HCT116 (cell line): ENCODE results near the gene SLC22A4.

Experiments
- CTCF ChIP-seq, 3 experiments: fragments of 200-600 bp in 1 of 3; sonication (generic) in 1 of 3; IDR thresholded peaks in 2 of 3; conservative IDR thresholded peaks in 1 of 3; 2 replicates each; pipeline ENCODE4 v1.5.1; 2012 to 2017; ENCODE audit warnings: low read depth in 2 of 3, low read length in 2 of 3, antibody characterized with exemption in 1 of 3, borderline replicate concordance in 1 of 3, control low read depth in 1 of 3, mild to moderate bottlenecking in 1 of 3, mixed read lengths in 1 of 3, mixed run types in 1 of 3, moderate library complexity in 1 of 3; ENCODE audit not compliant: insufficient read depth in 1 of 3
- EGR1 ChIP-seq: IDR thresholded peaks from 2 replicates; pipeline ENCODE4 v1.6.1; 2012; ENCODE audit warnings: low read depth
- EZH2 ChIP-seq: fragments of 200-600 bp; sonication (generic); IDR thresholded peaks from 2 replicates; pipeline ENCODE4 v1.6.1; 2017; ENCODE audit warnings: antibody characterized with exemption, mixed run types
- EZH2phosphoT487 ChIP-seq: fragments of 200-600 bp; IDR thresholded peaks from 2 replicates; pipeline ENCODE4 v1.6.1; 2018; ENCODE audit warnings: antibody characterized with exemption, borderline replicate concordance
- JUND ChIP-seq: IDR thresholded peaks from 2 replicates; pipeline ENCODE4 v1.6.1; 2012
- POLR2A ChIP-seq: IDR thresholded peaks from 2 replicates; pipeline ENCODE4 v1.7.0; 2011; ENCODE audit warnings: borderline replicate concordance; ENCODE audit not compliant: insufficient read depth, insufficient read length; ENCODE audit errors: extremely low read depth
- POLR2AphosphoS5 ChIP-seq: IDR thresholded peaks from 2 replicates; pipeline ENCODE4 v1.6.1; 2011; ENCODE audit warnings: mild to moderate bottlenecking, low read depth, low read length, moderate library complexity
- SP1 ChIP-seq: IDR thresholded peaks from 2 replicates; pipeline ENCODE4 v1.6.1; 2012; ENCODE audit warnings: low read depth
- SRF ChIP-seq: IDR thresholded peaks from 2 replicates; pipeline ENCODE4 v1.6.1; 2012; ENCODE audit warnings: low read depth
- TCF7L2 ChIP-seq: IDR thresholded peaks from 2 replicates; pipeline ENCODE4 v1.7.0; 2011; ENCODE audit warnings: borderline replicate concordance, inconsistent platforms; ENCODE audit not compliant: insufficient read depth, insufficient read length; ENCODE audit errors: extremely low read depth
- YY1 ChIP-seq: IDR thresholded peaks from 2 replicates; pipeline ENCODE4 v1.6.1; 2011; ENCODE audit warnings: low read length, low read depth, moderate library complexity, mild to moderate bottlenecking; ENCODE audit not compliant: insufficient replicate concordance; ENCODE audit errors: extremely low read depth
- ZNF274 ChIP-seq: fragments of 200-500 bp; sonication (Bioruptor generic); IDR thresholded peaks from 2 replicates; pipeline ENCODE4 v1.6.1; 2014; ENCODE audit warnings: mild to moderate bottlenecking, low read depth, low read length, inconsistent platforms
- TF ChIP-seq, protein P1 (sequence below): IDR thresholded peaks from 2 replicates; pipeline ENCODE4 v1.6.1; 2012; ENCODE audit warnings: low read depth

GRCh38 chr5:132344775-132345514 lies 50.8 kb downstream of the SLC22A4 start:
- TF ChIP-seq EZH2: no peak
- no peak for TF ChIP-seq ZNF274
- no peak for TF ChIP-seq EGR1
- TF ChIP-seq POLR2AphosphoS5: no peak
- TF ChIP-seq CTCF (IDR thresholded peaks at IDR 0.05 in 2 of 3, conservative IDR thresholded peaks at IDR 0.05 in 1 of 3; ENCODE audit: borderline replicate concordance in 1 of 3, insufficient read depth in 1 of 3, low read depth in 2 of 3, low read length in 2 of 3): no peak
- TF ChIP-seq POLR2A: no peak
- TF ChIP-seq, protein P1, sequence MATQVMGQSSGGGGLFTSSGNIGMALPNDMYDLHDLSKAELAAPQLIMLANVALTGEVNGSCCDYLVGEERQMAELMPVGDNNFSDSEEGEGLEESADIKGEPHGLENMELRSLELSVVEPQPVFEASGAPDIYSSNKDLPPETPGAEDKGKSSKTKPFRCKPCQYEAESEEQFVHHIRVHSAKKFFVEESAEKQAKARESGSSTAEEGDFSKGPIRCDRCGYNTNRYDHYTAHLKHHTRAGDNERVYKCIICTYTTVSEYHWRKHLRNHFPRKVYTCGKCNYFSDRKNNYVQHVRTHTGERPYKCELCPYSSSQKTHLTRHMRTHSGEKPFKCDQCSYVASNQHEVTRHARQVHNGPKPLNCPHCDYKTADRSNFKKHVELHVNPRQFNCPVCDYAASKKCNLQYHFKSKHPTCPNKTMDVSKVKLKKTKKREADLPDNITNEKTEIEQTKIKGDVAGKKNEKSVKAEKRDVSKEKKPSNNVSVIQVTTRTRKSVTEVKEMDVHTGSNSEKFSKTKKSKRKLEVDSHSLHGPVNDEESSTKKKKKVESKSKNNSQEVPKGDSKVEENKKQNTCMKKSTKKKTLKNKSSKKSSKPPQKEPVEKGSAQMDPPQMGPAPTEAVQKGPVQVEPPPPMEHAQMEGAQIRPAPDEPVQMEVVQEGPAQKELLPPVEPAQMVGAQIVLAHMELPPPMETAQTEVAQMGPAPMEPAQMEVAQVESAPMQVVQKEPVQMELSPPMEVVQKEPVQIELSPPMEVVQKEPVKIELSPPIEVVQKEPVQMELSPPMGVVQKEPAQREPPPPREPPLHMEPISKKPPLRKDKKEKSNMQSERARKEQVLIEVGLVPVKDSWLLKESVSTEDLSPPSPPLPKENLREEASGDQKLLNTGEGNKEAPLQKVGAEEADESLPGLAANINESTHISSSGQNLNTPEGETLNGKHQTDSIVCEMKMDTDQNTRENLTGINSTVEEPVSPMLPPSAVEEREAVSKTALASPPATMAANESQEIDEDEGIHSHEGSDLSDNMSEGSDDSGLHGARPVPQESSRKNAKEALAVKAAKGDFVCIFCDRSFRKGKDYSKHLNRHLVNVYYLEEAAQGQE: no peak
- no peak for TF ChIP-seq YY1
- no peak for TF ChIP-seq EZH2phosphoT487
- TF ChIP-seq SP1: no peak
- TF ChIP-seq SRF: no peak
- no peak for TF ChIP-seq JUND
- TF ChIP-seq TCF7L2: no peak
